Colonic mucosa (tissue), 4 donors: Measurements from ENCODE around the gene KCNG1. TPM values are rescaled to one million over a fixed set of nuclear protein-coding genes. Genes with fewer than 3 reads are reported as not detected.

Experiments
- DNase-seq: peaks from one replicate; pipeline ENCODE4 v3.0.0-alpha.2; 2020
- H3K27ac ChIP-seq: fragments of 200-600 bp; one replicate; pipeline ENCODE4 v1.8.0; 2021
- H3K27me3 ChIP-seq: fragments of 200-600 bp; one replicate; pipeline ENCODE4 v1.8.0; 2021
- H3K36me3 ChIP-seq: fragments of 200-600 bp; one replicate; pipeline ENCODE4 v1.8.0; 2021
- H3K4me1 ChIP-seq: fragments of 200-600 bp; one replicate; pipeline ENCODE4 v1.8.0; 2021; ENCODE audit warnings: mild to moderate bottlenecking
- H3K4me3 ChIP-seq: fragments of 200-600 bp; one replicate; pipeline ENCODE4 v1.8.0; 2021
- H3K9ac ChIP-seq, 2 donors: one replicate each; pipeline ENCODE4 v1.7.0; 2013; ENCODE audit warnings: control low read depth in 2 of 2, low read depth in 2 of 2, low read length in 2 of 2
- H3K9me3 ChIP-seq: fragments of 200-600 bp; one replicate; pipeline ENCODE4 v1.8.0; 2021
- intact Hi-C: fragments of 100-400 bp; cut with DNase I; formaldehyde crosslinking; loops from one replicate; pipeline ENCODE4 v1.14.1; 2022
- total RNA-seq, 2 donors: library from RNA; stranded (reverse); fragmentation: NEBNext Ultra II Directional in 1 of 2; extraction: Animal tissue kit (Norgen Biotek cat#: 25700) in 1 of 2; gene quantifications; one replicate each; pipeline ENCODE4 v1.2.1, GENCODE V29; 2021
- TF ChIP-seq, protein P1 (sequence below): fragments of 200-600 bp; IDR thresholded peaks from one replicate; pipeline ENCODE4 v1.8.0; 2022; ENCODE audit warnings: antibody characterized with exemption, mild to moderate bottlenecking
- donor health status: healthy.
- donor health status: DM: no; HTN: no; CAD: no.
- donor health status: DM: no; HTN: no; CAD: no.

The KCNG1 gene
- total RNA-seq, 2 donors from 2014 or later: 5.8 to 10.3 TPM

DNA sequence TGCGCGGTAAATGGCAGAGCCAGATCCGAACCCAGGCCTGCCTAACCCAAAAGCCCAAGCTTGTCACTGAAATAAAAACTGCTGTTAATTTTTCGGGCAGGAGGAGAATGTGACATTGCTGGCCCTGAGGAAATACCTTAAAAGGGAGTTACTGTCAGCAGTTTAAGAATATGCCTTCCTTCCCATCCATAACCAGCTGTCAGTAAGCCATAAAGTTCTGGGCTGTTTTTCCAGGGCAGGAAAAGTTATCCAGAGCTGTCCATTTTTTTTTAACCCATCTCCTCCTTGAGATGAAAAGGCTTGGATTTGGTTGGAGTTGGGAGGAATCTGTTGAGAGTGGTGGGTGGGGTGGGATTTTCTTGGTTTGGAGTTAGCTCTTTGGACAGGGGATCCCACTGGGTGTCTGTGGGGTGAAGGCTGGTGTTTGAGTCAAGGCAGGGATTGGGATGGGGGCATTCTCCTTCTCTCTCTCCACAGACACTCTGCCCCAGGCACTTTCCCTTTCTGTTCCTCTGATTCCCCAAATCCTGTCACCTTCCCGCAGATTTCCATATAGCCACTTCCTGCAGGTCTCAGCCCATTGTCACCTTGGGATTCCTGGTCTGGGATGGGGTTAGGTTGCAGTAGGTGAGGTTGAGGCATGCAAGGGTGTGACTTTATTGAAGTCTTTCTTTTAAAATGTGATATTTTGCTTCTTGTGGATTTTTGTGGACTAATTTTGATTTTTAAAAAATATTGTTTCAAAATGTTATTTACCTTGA, 4.3 kb upstream of the KCNG1 start:
- TF ChIP-seq, protein P1, sequence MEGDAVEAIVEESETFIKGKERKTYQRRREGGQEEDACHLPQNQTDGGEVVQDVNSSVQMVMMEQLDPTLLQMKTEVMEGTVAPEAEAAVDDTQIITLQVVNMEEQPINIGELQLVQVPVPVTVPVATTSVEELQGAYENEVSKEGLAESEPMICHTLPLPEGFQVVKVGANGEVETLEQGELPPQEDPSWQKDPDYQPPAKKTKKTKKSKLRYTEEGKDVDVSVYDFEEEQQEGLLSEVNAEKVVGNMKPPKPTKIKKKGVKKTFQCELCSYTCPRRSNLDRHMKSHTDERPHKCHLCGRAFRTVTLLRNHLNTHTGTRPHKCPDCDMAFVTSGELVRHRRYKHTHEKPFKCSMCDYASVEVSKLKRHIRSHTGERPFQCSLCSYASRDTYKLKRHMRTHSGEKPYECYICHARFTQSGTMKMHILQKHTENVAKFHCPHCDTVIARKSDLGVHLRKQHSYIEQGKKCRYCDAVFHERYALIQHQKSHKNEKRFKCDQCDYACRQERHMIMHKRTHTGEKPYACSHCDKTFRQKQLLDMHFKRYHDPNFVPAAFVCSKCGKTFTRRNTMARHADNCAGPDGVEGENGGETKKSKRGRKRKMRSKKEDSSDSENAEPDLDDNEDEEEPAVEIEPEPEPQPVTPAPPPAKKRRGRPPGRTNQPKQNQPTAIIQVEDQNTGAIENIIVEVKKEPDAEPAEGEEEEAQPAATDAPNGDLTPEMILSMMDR: no peak
- H3K27ac ChIP-seq: no peak overlapping the region
- no peak overlapping the region for H3K9ac ChIP-seq
- no peaks in the 10 kb centered on the region for H3K9me3 ChIP-seq
- H3K4me1 ChIP-seq: no peaks in the 10 kb centered on the region
- no peak for DNase-seq
- H3K36me3 ChIP-seq: no peaks in the 10 kb centered on the region
- intact Hi-C loops: no loop called here
- no peak overlapping the region for H3K4me3 ChIP-seq
- peaks cover 22% of the 10 kb centered on the region for H3K27me3 ChIP-seq

DNA sequence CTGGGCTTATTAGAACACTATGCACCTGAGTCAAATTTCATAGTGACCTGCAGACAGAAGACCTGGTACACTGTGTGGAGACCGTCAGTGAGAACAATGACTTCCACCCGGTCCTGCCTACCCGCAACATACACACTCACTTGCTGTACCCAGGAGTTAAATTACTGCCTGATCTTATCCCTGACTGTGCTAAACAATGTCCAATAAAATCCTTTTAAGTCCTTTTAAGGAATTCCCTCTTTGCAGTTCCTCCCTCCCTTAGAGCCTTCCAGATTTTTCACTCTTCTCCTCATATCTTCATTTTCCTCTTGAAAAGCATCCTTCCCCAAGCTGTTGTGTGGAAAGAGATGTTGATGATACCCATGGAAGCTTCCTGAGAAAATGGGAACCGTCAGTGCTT, 3.4 kb upstream of the KCNG1 start:
- Histone ChIP-seq H3K4me3 (no peak overlapping the region), H3K27me3 (peaks cover 29% of the 10 kb centered on the region), H3K36me3 (no peaks in the 10 kb centered on the region), H3K4me1 (no peaks in the 10 kb centered on the region), H3K27ac (no peak overlapping the region), H3K9me3 (no peaks in the 10 kb centered on the region), H3K9ac (no peak overlapping the region)
- intact Hi-C loops: no loop called here
- TF ChIP-seq, protein P1: no peak
- no peak for DNase-seq

DNA sequence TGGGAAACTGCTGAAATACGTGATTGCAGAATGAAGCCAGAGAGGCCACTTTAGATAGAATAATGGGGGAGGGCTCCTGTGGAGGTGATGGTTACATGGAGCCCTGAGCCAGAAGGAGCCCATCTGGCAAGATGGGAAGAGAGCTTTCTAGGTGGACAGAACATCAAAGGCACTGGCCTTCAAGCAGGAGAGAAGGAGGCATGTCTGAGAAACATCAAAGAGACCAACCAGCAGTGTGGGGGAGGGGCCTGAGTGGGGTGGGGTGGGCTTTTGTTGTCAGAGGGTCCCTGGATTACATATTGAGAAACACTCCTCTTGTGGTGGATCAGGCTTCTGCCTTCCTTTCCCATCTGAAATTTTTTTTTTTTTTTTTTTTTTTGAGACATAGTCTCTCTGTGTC, 1.9 kb upstream of the KCNG1 start:
- Histone ChIP-seq H3K27me3 (peaks cover 29% of the 10 kb centered on the region), H3K9ac (no peak overlapping the region), H3K4me3 (no peak overlapping the region), H3K4me1 (no peaks in the 10 kb centered on the region), H3K27ac (no peak overlapping the region), H3K9me3 (no peaks in the 10 kb centered on the region), H3K36me3 (no peaks in the 10 kb centered on the region)
- TF ChIP-seq, protein P1: no peak
- intact Hi-C loops: no loop called here
- DNase-seq: no peak

DNA sequence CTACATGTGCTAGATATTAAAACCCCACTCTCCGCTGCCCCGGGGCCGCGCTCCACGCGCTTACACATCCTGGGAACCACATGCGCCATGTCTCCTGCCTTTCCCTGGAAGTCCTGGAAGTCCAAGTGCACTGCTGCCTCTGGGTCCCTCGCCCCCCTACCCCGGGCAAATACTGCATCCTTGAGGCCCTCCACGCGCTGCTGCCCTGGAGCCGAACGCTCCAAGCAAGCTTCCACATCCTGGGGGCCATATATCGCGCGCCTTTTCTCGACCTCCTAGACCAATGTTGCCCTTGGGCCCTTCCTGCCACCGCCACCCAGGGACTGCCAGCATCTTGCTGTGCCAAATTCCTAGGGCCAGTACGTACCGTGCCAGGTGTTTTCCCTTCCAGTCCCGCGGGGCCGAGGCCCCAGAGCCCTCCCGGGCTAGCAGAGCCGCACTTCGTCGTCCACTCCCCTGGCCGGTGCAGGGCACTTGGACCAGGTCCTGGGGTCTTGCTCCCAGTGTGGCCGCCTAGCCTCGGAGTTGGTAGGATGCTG, 779 bp upstream of the KCNG1 start:
- Histone ChIP-seq H3K4me3 (no peak overlapping the region), H3K4me1 (no peaks in the 10 kb centered on the region), H3K9me3 (no peaks in the 10 kb centered on the region), H3K9ac (peak overlapping the region in 1 of 2 donors; percentile 63), H3K27me3 (peaks cover 29% of the 10 kb centered on the region), H3K36me3 (no peaks in the 10 kb centered on the region), H3K27ac (no peak overlapping the region)
- intact Hi-C loops: no loop called here
- DNase-seq: no peak
- TF ChIP-seq, protein P1: no peak

DNA sequence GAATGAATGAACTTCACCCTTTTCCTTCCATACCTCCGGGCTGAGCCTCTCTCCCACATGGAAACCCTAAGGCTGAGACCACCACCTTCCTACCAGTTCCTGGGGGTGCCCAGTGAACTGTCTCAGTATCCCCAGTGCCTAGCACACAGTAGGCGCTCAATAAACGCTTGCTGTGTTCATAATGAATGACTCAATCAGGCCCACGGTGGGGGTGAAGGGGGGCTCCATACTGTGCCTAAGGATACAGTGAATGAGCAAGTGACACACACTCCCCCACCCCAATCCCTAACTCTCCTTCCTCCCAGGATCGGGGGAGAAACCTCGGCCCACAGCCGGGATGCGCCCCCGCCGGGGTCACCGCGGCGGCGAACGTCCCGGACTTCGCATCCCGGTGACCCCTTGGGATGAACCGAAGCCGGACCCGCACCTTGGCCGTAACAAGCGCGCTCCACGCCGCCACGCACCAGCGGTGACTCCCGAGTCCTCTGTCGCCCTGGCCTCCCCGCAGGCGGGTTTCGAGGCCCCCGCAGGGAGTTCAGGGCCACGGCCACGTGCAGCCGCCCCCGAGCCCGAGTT, 592 bp downstream of the KCNG1 start:
- H3K9ac ChIP-seq: peak overlapping the region; percentile 34 to 72
- no peak overlapping the region for H3K27ac ChIP-seq

More for the DNA sequence above, 592 bp downstream of the KCNG1 start:
- H3K9me3 ChIP-seq: no peaks in the 10 kb centered on the region
- intact Hi-C loops: no loop called here
- H3K36me3 ChIP-seq: no peaks in the 10 kb centered on the region
- no peaks in the 10 kb centered on the region for H3K4me1 ChIP-seq
- no peak for DNase-seq
- peaks cover 29% of the 10 kb centered on the region for H3K27me3 ChIP-seq
- H3K4me3 ChIP-seq: peak overlapping the region; percentile 67
- TF ChIP-seq, protein P1: no peak
